Loucy (cell line): ENCODE measurements around the gene TP73.

ENCODE experiments used
- H2AFZ ChIP-seq: fragments of 200-600 bp; sonication (generic); 2 replicates; pipeline ENCODE4 v1.6.0; 2016; ENCODE audit warnings: antibody characterized with exemption, mild to moderate bottlenecking, low read length, moderate library complexity
- H3F3A ChIP-seq: fragments of 200-600 bp; 2 replicates; pipeline ENCODE4 v1.6.0; 2016; ENCODE audit warnings: antibody characterized with exemption, low read depth, mild to moderate bottlenecking
- H3K27me3 ChIP-seq: fragments of 200-600 bp; sonication (generic); 2 replicates; pipeline ENCODE4 v1.6.1; 2014; ENCODE audit warnings: low read length, mild to moderate bottlenecking; ENCODE audit not compliant: insufficient read depth, poor library complexity, severe bottlenecking
- H3K36me3 ChIP-seq: fragments of 200-600 bp; sonication (generic); 2 replicates; pipeline ENCODE4 v1.6.1; 2016; ENCODE audit warnings: low read length; ENCODE audit not compliant: insufficient read depth
- H3K4me1 ChIP-seq: fragments of 200-600 bp; sonication (generic); 2 replicates; pipeline ENCODE4 v1.5.1; 2014; ENCODE audit warnings: low read length, mild to moderate bottlenecking; ENCODE audit not compliant: insufficient read depth, poor library complexity, severe bottlenecking
- H3K4me2 ChIP-seq: fragments of 200-600 bp; sonication (generic); 2 replicates; pipeline ENCODE4 v1.6.0; 2014; ENCODE audit warnings: antibody characterized with exemption, low read length, low read depth, mild to moderate bottlenecking; ENCODE audit not compliant: poor library complexity, severe bottlenecking
- H3K4me3 ChIP-seq: fragments of 200-600 bp; sonication (generic); 2 replicates; pipeline ENCODE4 v1.5.1; 2014; ENCODE audit warnings: low read length, mild to moderate bottlenecking, mixed read lengths; ENCODE audit not compliant: poor library complexity, severe bottlenecking
- H3K79me2 ChIP-seq: fragments of 200-600 bp; sonication (generic); 2 replicates; pipeline ENCODE4 v1.6.1; 2014; ENCODE audit warnings: low read length; ENCODE audit not compliant: insufficient read depth
- H3K9ac ChIP-seq: fragments of 200-600 bp; sonication (generic); 2 replicates; pipeline ENCODE4 v1.6.0; 2014; ENCODE audit warnings: mild to moderate bottlenecking, low read depth, low read length, moderate library complexity; ENCODE audit not compliant: poor library complexity, severe bottlenecking
- H3K9me2 ChIP-seq: fragments of 200-600 bp; sonication (generic); replicated peaks from 2 replicates; pipeline ENCODE4 v1.6.1; 2016; ENCODE audit warnings: low read depth, low read length, mixed read lengths
- H3K9me3 ChIP-seq: fragments of 200-600 bp; sonication (generic); 2 replicates; pipeline ENCODE4 v1.6.1; 2014; ENCODE audit warnings: mild to moderate bottlenecking, antibody characterized with exemption, low read length, low read depth; ENCODE audit not compliant: insufficient read depth
- H4K20me1 ChIP-seq: fragments of 200-600 bp; sonication (generic); 2 replicates; pipeline ENCODE4 v1.6.0; 2014; ENCODE audit warnings: antibody characterized with exemption, low read length, mild to moderate bottlenecking; ENCODE audit not compliant: insufficient read depth, poor library complexity, severe bottlenecking
- CTCF ChIP-seq: fragments of 200-600 bp; sonication (generic); conservative IDR thresholded peaks from 2 replicates; pipeline ENCODE4 v1.5.1; 2014; ENCODE audit warnings: mild to moderate bottlenecking, antibody characterized with exemption, low read length
- EZH2phosphoT487 ChIP-seq: fragments of 200-600 bp; IDR thresholded peaks from 2 replicates; pipeline ENCODE4 v1.6.1; 2018; ENCODE audit warnings: antibody characterized with exemption, mild to moderate bottlenecking, moderate library complexity, borderline replicate concordance

TP73 gene

GRCh38 chr1:3772027-3772714, 119.9 kb downstream of the TP73 start:
- H3K27me3 ChIP-seq: no peaks in the 10 kb centered on the region
- TF ChIP-seq CTCF: no peak
- TF ChIP-seq EZH2phosphoT487: no peak
- peak overlapping the region; percentile 66 for H3K4me3 ChIP-seq
- no peaks in the 10 kb centered on the region for H3K79me2 ChIP-seq
- H3K9ac ChIP-seq: peak overlapping the region; percentile 22
- no peaks in the 10 kb centered on the region for H3K9me2 ChIP-seq
- peaks cover 5% of the 10 kb centered on the region for H3K4me1 ChIP-seq
- H3K36me3 ChIP-seq: no peaks in the 10 kb centered on the region
- H3K4me2 ChIP-seq: peak overlapping the region; percentile 56
- H3F3A ChIP-seq: no peaks in the 10 kb centered on the region
- no peaks in the 10 kb centered on the region for H4K20me1 ChIP-seq
- H3K9me3 ChIP-seq: no peaks in the 10 kb centered on the region
- H2AFZ ChIP-seq: peak overlapping the region; percentile 64; the same call in 1 of the 2 replicates

GRCh38 chr1:3772715-3773571, 120.6 kb downstream of the TP73 start, which contains the start of gene SMIM1:
SMIM1 (plus strand) TSS chr1:3772749; CDS start chr1:3775374, 2,625 bp downstream.
- no peaks in the 10 kb centered on the region for H3K36me3 ChIP-seq
- H3K9ac ChIP-seq: peak within 1 kb of the TSS; percentile 22
- H3K4me2 ChIP-seq: peak within 1 kb of the TSS; percentile 56
- H3K4me3 ChIP-seq: peak within 1 kb of the TSS; percentile 66
- H3F3A ChIP-seq: no peaks in the 10 kb centered on the region
- no peaks in the 10 kb centered on the region for H4K20me1 ChIP-seq
- no peaks in the 10 kb centered on the region for H3K9me2 ChIP-seq
- H3K79me2 ChIP-seq: no peaks in the 10 kb centered on the region
- TF ChIP-seq EZH2phosphoT487: no peak
- no peaks in the 10 kb centered on the region for H3K9me3 ChIP-seq
- H3K27me3 ChIP-seq: no peaks in the 10 kb centered on the region
- H2AFZ ChIP-seq: peak within 1 kb of the TSS; percentile 64; the same call in 1 of the 2 replicates
- H3K4me1 ChIP-seq: peaks cover 5% of the 10 kb centered on the region

- peaks cover 5% of the 10 kb centered on the region for H3K4me1 ChIP-seq
- no peak overlapping the region for H3K4me3 ChIP-seq
- no peaks in the 10 kb centered on the region for H3K9me2 ChIP-seq
- H2AFZ ChIP-seq: no peak overlapping the region
- H3K9ac ChIP-seq: no peak overlapping the region
- H3K27me3 ChIP-seq: no peaks in the 10 kb centered on the region
- no peaks in the 10 kb centered on the region for H3K9me3 ChIP-seq
- TF ChIP-seq EZH2phosphoT487: no peak
- TF ChIP-seq CTCF: no peak
- H3F3A ChIP-seq: no peaks in the 10 kb centered on the region
- H3K79me2 ChIP-seq: no peaks in the 10 kb centered on the region
- no peak overlapping the region for H3K4me2 ChIP-seq
- no peaks in the 10 kb centered on the region for H3K36me3 ChIP-seq
- H4K20me1 ChIP-seq: no peaks in the 10 kb centered on the region
Measured at GRCh38 chr1:3773572-3774275, 121.4 kb downstream of the TP73 start.
